ENCODE measurements around the gene ELL. TPM values are rescaled to one million over a fixed set of nuclear protein-coding genes. Genes with fewer than 3 reads are reported as not detected.

ELL gene
- polyA plus RNA-seq, 1 donor from 2014 or later: 7.2 TPM

GRCh38 chr19:18474366-18474887 lies 47.4 kb downstream of the ELL start:
- Histone ChIP-seq H2AFZ (ENCODE audit: low read depth, low read length) (no peak overlapping the region), H3F3A (ENCODE audit: insufficient read depth, low read length, poor library complexity, severe bottlenecking) (no peaks in the 10 kb centered on the region), H3K27ac (ENCODE audit: low read length) (no peak overlapping the region), H3K9ac (ENCODE audit: low read length) (no peak overlapping the region), H3K9me2 (ENCODE audit: insufficient read depth, low read length) (no peaks in the 10 kb centered on the region), H3K79me2 (replicated peaks; ENCODE audit: insufficient read depth, low read length) (no peaks in the 10 kb centered on the region), H3K36me3 (ENCODE audit: insufficient read depth, low read length) (no peaks in the 10 kb centered on the region), H3K27me3 (ENCODE audit: insufficient read depth, low read depth, low read length) (no peaks in the 10 kb centered on the region), H3K9me3 (ENCODE audit: low read length) (no peaks in the 10 kb centered on the region), H3K4me2 (ENCODE audit: low read length) (no peak overlapping the region), H3K4me3 (ENCODE audit: low read length) (no peak overlapping the region), H4K20me1 (ENCODE audit: insufficient read depth) (no peaks in the 10 kb centered on the region)
- TF ChIP-seq SMC3 (conservative IDR thresholded peaks at IDR 0.05; ENCODE audit: poor library complexity) (no peak), POLR2AphosphoS5 (IDR thresholded peaks at IDR 0.05) (no peak), MXI1 (conservative IDR thresholded peaks at IDR 0.05; ENCODE audit: poor library complexity, severe bottlenecking) (no peak), EP300 (conservative IDR thresholded peaks at IDR 0.05; ENCODE audit: poor library complexity, severe bottlenecking) (no peak), TAF1 (IDR thresholded peaks at IDR 0.05; ENCODE audit: low read depth) (no peak), REST (IDR thresholded peaks at IDR 0.05; ENCODE audit: borderline replicate concordance) (no peak), CTCF (IDR thresholded peaks at IDR 0.05; ENCODE audit: poor library complexity, severe bottlenecking) (no peak), RAD21 (conservative IDR thresholded peaks at IDR 0.05) (no peak), EZH2 (IDR thresholded peaks at IDR 0.05; ENCODE audit: borderline replicate concordance, insufficient read depth, low read length, poor library complexity, severe bottlenecking) (no peak)

GRCh38 chr19:18473706-18474087 lies 48.2 kb downstream of the ELL start:
- H3K79me2 ChIP-seq (replicated peaks; ENCODE audit: insufficient read depth, low read length): no peaks in the 10 kb centered on the region
- no peaks in the 10 kb centered on the region for H3K36me3 ChIP-seq (ENCODE audit: insufficient read depth, low read length)
- TF ChIP-seq EP300 (conservative IDR thresholded peaks at IDR 0.05; ENCODE audit: poor library complexity, severe bottlenecking) (no peak), EZH2 (IDR thresholded peaks at IDR 0.05; ENCODE audit: borderline replicate concordance, insufficient read depth, low read length, poor library complexity, severe bottlenecking) (no peak), POLR2AphosphoS5 (IDR thresholded peaks at IDR 0.05) (no peak), TAF1 (IDR thresholded peaks at IDR 0.05; ENCODE audit: low read depth) (no peak), MXI1 (conservative IDR thresholded peaks at IDR 0.05; ENCODE audit: poor library complexity, severe bottlenecking) (no peak), CTCF (IDR thresholded peaks at IDR 0.05; ENCODE audit: poor library complexity, severe bottlenecking) (no peak), REST (IDR thresholded peaks at IDR 0.05; ENCODE audit: borderline replicate concordance) (no peak), SMC3 (conservative IDR thresholded peaks at IDR 0.05; ENCODE audit: poor library complexity) (no peak), RAD21 (conservative IDR thresholded peaks at IDR 0.05) (no peak)
- H3F3A ChIP-seq (ENCODE audit: insufficient read depth, low read length, poor library complexity, severe bottlenecking): no peaks in the 10 kb centered on the region
- no peak overlapping the region for H3K9ac ChIP-seq (ENCODE audit: low read length)
- no peak overlapping the region for H3K27ac ChIP-seq (ENCODE audit: low read length)
- H3K4me2 ChIP-seq (ENCODE audit: low read length): no peak overlapping the region
- no peaks in the 10 kb centered on the region for H4K20me1 ChIP-seq (ENCODE audit: insufficient read depth)
- no peak overlapping the region for H2AFZ ChIP-seq (ENCODE audit: low read depth, low read length)
- H3K4me3 ChIP-seq (ENCODE audit: low read length): no peak overlapping the region
- H3K9me3 ChIP-seq (ENCODE audit: low read length): no peaks in the 10 kb centered on the region
- H3K9me2 ChIP-seq (ENCODE audit: insufficient read depth, low read length): no peaks in the 10 kb centered on the region
- no peaks in the 10 kb centered on the region for H3K27me3 ChIP-seq (ENCODE audit: insufficient read depth, low read depth, low read length)
